Neural cell (in vitro differentiated cells): ENCODE data around the gene CCNE1.

ENCODE experiments used
- TAF1 ChIP-seq: IDR thresholded peaks from 2 replicates; pipeline ENCODE4 v1.6.1; 2012; ENCODE audit warnings: low read depth
- TF ChIP-seq, protein P1 (sequence below): fragments of 450-650 bp; IDR thresholded peaks from 2 replicates; pipeline ENCODE4 v1.5.1; 2014; ENCODE audit warnings: antibody characterized with exemption, mild to moderate bottlenecking, moderate library complexity; ENCODE audit not compliant: poor library complexity, severe bottlenecking

DNA sequence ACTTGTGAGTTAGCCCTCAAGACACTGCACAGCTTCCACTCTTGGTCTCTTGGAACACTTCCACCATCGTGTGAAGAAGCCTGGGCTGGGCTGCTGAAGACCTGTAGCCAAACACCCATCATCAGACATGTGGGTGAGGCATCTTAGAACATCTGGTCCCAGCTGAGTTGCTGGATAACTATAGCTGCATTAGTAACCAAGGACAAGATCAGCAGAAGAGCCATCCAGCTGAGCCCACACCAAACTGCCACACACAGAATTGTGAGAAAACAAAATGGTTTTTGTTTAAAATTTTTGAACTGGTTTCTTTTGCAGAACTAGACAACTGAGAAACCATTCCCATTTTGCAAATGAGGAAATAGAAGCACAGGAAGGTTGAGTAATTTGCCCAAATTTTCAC lies 56.2 kb downstream of the CCNE1 start:
- TF ChIP-seq, protein P1, sequence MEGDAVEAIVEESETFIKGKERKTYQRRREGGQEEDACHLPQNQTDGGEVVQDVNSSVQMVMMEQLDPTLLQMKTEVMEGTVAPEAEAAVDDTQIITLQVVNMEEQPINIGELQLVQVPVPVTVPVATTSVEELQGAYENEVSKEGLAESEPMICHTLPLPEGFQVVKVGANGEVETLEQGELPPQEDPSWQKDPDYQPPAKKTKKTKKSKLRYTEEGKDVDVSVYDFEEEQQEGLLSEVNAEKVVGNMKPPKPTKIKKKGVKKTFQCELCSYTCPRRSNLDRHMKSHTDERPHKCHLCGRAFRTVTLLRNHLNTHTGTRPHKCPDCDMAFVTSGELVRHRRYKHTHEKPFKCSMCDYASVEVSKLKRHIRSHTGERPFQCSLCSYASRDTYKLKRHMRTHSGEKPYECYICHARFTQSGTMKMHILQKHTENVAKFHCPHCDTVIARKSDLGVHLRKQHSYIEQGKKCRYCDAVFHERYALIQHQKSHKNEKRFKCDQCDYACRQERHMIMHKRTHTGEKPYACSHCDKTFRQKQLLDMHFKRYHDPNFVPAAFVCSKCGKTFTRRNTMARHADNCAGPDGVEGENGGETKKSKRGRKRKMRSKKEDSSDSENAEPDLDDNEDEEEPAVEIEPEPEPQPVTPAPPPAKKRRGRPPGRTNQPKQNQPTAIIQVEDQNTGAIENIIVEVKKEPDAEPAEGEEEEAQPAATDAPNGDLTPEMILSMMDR = no peak
- no peak for TF ChIP-seq TAF1
